Muscle of leg (tissue), 11 donors: ENCODE results near the gene ZSCAN5B. TPM values are rescaled to one million over a fixed set of nuclear protein-coding genes. Genes with fewer than 3 reads are reported as not detected.

ENCODE experiments used
- DNase-seq: peaks from one replicate; pipeline ENCODE4 v3.0.0; 2013
- H3K27ac ChIP-seq: one replicate; pipeline ENCODE4 v1.5.1; 2013; ENCODE audit warnings: mild to moderate bottlenecking, low read length, control low read depth
- H3K27me3 ChIP-seq: one replicate; pipeline ENCODE4 v1.6.1; 2013; ENCODE audit warnings: low read length; ENCODE audit not compliant: control insufficient read depth, insufficient read depth
- H3K36me3 ChIP-seq: one replicate; pipeline ENCODE4 v1.6.1; 2013; ENCODE audit warnings: low read length; ENCODE audit not compliant: control insufficient read depth, insufficient read depth
- H3K4me1 ChIP-seq: one replicate; pipeline ENCODE4 v1.6.1; 2013; ENCODE audit warnings: low read length; ENCODE audit not compliant: control insufficient read depth, insufficient read depth
- H3K4me3 ChIP-seq: one replicate; pipeline ENCODE4 v1.5.1; 2013; ENCODE audit warnings: low read length, control low read depth
- H3K9me3 ChIP-seq: replicated peaks from 2 replicates; pipeline ENCODE4 v1.6.1; 2013; ENCODE audit warnings: low read depth, low read length; ENCODE audit not compliant: control insufficient read depth
- WGBS: methylation state at CpG from one replicate; pipeline ENCODE4 v1.1.5; 2013; ENCODE audit warnings: missing lambda C conversion rate; ENCODE audit not compliant: insufficient coverage; 5-methylcytosine and 5-hydroxymethylcytosine counted together
- polyA plus RNA-seq, 8 donors: library from polyadenylated mRNA; unstranded; fragments of 120-200 nt; gene quantifications; one replicate each; pipeline versions ENCODE4 v1.2.1 to v1.2.3, GENCODE V29; 2013; ENCODE audit warnings: inconsistent platforms in 1 of 8, low replicate concordance in 1 of 8; ENCODE audit not compliant: insufficient read length in 8 of 8, insufficient read depth in 1 of 8
- total RNA-seq: library from RNA; stranded (reverse); fragments of 120-200 nt; gene quantifications from one replicate; pipeline ENCODE4 v1.2.4, GENCODE V29; 2013

ZSCAN5B gene
- total and polyA plus RNA-seq, 9 donors = 0.09 to 0.12 TPM; not detected in 7

DNA sequence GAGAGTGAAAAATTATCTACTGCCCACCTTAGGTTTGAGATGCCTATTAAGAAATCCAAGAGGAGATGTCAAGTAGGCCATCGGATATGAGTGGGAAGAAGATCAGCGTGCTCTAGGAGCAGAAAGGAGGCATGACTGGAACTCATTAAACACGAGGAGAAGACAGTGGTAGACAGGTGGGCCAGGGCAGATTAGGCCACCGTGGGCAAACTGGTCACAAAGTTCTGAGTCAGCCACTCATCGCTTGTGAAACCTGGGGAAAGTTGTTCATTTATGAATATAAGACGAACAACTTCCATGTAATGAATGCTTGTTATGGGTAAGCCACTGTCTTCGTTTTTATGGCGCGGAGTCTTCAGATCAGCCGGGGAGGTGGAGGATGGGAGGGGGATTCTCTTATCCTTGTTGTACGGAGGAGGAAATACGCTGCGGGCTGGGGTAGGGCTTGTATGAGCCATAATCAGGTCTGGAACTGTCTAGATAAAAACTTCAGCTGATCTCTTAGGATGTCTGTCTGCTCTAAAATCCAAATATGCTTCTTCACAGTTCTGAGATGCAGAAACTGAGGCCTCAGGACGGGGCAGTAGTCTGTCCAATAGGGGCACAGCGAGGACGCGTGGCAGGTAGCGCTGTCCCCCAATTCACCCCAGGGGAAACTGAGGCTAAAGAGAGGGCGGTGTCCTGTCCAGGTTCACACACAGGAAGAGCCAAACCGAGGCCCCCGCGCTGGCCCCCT lies 57.6 kb downstream of the ZSCAN5B start:
- Histone ChIP-seq H3K36me3 (no peaks in the 10 kb centered on the region), H3K9me3 (no peaks in the 10 kb centered on the region), H3K4me3 (peak overlapping the region; percentile 79), H3K4me1 (peaks cover 23% of the 10 kb centered on the region), H3K27ac (peak overlapping the region; percentile 95), H3K27me3 (no peaks in the 10 kb centered on the region)
- peak; percentile 22 for DNase-seq
- WGBS = 26% methylated on average over 17 of the region's 22 CpGs

Other genes starting within 250 kb of the ZSCAN5B start
- not detected for gene NLRP8, start 250.0 kb downstream of the ZSCAN5B start, total RNA-seq
- gene NLRP8, start 250.0 kb downstream of the ZSCAN5B start, polyA plus RNA-seq = under 1 TPM in 1 of 8 donors, not detected in 7; 0.03 TPM
- gene NLRP5, start 211.0 kb downstream of the ZSCAN5B start, total RNA-seq = not detected
- not detected for gene NLRP5, start 211.0 kb downstream of the ZSCAN5B start, polyA plus RNA-seq
- gene ZNF787, start 76.5 kb downstream of the ZSCAN5B start, total RNA-seq = 22.9 TPM
- gene ZNF787, start 76.5 kb downstream of the ZSCAN5B start, polyA plus RNA-seq = 10 to 100 TPM; 22.0 to 34.4 (median 24.9) TPM
- gene ZNF444, start 56.5 kb downstream of the ZSCAN5B start, total RNA-seq = 10.5 TPM
- 10 to 100 TPM; 17.9 to 26.2 (median 19.9) TPM for gene ZNF444, start 56.5 kb downstream of the ZSCAN5B start, polyA plus RNA-seq
- not detected for gene GALP, start 21.8 kb downstream of the ZSCAN5B start, total RNA-seq
- not detected for gene GALP, start 21.8 kb downstream of the ZSCAN5B start, polyA plus RNA-seq
- not detected for gene ZSCAN5C, start 4.5 kb upstream of the ZSCAN5B start, total RNA-seq
- under 1 TPM in 1 of 8 donors, not detected in 7; 0.12 TPM for gene ZSCAN5C, start 4.5 kb upstream of the ZSCAN5B start, polyA plus RNA-seq
- gene EDDM13, start 75.0 kb upstream of the ZSCAN5B start, total RNA-seq = 0.27 TPM
- 1 to 10 TPM in 6 of 8 donors, under 1 TPM in 2; 0.61 to 2.3 (median 1.3) TPM for gene EDDM13, start 75.0 kb upstream of the ZSCAN5B start, polyA plus RNA-seq
- gene ZSCAN5A, start 117.1 kb upstream of the ZSCAN5B start, total RNA-seq = 8.7 TPM
- gene ZSCAN5A, start 117.1 kb upstream of the ZSCAN5B start, polyA plus RNA-seq = 1 to 10 TPM; 6.4 to 9.8 (median 7.2) TPM
- 5.3 TPM for gene ZNF582, start 195.8 kb upstream of the ZSCAN5B start, total RNA-seq
- gene ZNF582, start 195.8 kb upstream of the ZSCAN5B start, polyA plus RNA-seq = 1 to 10 TPM; 4.1 to 5.6 (median 4.8) TPM
- gene ZNF583, start 206.5 kb upstream of the ZSCAN5B start, total RNA-seq = 10.3 TPM
- gene ZNF583, start 206.5 kb upstream of the ZSCAN5B start, polyA plus RNA-seq = 1 to 10 TPM; 4.1 to 8.5 (median 6.7) TPM